HCT116 (cell line): ENCODE data around the gene ARHGAP10. TPM values are rescaled to one million over a fixed set of nuclear protein-coding genes. Genes with fewer than 3 reads are reported as not detected.

ENCODE experiments used
- ATAC-seq: fragments of 200-7000 bp; cut with Tn5 transposase; 2 replicates; pipeline ENCODE4 v1.9.1; 2020; ENCODE audit warnings: mild to moderate bottlenecking, moderate library complexity
- BruUV-seq: library from RNA; stranded (reverse); fragments of 400-500 nt; replicated peaks from 2 replicates; lab custom pipeline; 2021; lab: Mats Ljungman, UMichigan
- CTCF ChIA-PET: fragments of 300-600 bp; sonication (Branson Sonifier 250); formaldehyde crosslinking; loops from one replicate; lab custom pipeline; 2021; ENCODE audit warnings: antibody characterized with exemption; lab: Charles Lee
- POLR2A ChIA-PET: fragments of 300-600, 350-600 bp; sonication (Branson Sonifier 250); formaldehyde crosslinking; loops from one replicate; lab custom pipeline; 2021; ENCODE audit warnings: antibody characterized with exemption; lab: Charles Lee
- RAD21 ChIA-PET, 2 experiments: fragments of 300-600 bp; sonication (Branson Sonifier 250); formaldehyde crosslinking; loops; one replicate each; lab custom pipeline; 2023; ENCODE audit warnings: low total read pairs in 2 of 2; ENCODE audit not compliant: uncharacterized antibody in 2 of 2, unreplicated experiment in 2 of 2, low non-redundant PET in 1 of 2; lab: Charles Lee
- DNase-seq: peaks from one replicate; pipeline ENCODE4 v3.0.0-alpha.2; 2010; ENCODE audit warnings: low read depth, low spot score
- H2AFZ ChIP-seq: fragments of 200-600 bp; shearing (Covaris generic), sonication (generic); 2 replicates; pipeline ENCODE4 v1.6.1; 2017; ENCODE audit warnings: low read depth, mixed run types, mixed read lengths, antibody characterized with exemption, low read length; ENCODE audit not compliant: poor library complexity, severe bottlenecking
- H3K27ac ChIP-seq: 2 replicates; pipeline ENCODE4 v1.5.1; 2012; ENCODE audit warnings: low read depth, low read length
- H3K27me3 ChIP-seq: fragments of 200-600 bp; sonication (generic); 2 replicates; pipeline ENCODE4 v1.6.1; 2016; ENCODE audit warnings: mixed run types, low read length, mixed read lengths; ENCODE audit not compliant: insufficient read depth
- H3K36me3 ChIP-seq, 2 experiments: fragments of 200-500 bp in 1 of 2; fragments of 200-600 bp in 1 of 2; sonication (Bioruptor generic) in 1 of 2; sonication (generic) in 1 of 2; 2 replicates each; pipeline versions ENCODE4 v1.5.1 to v1.6.1; 2014 to 2016; ENCODE audit warnings: low read length in 2 of 2, inconsistent platforms in 1 of 2, mixed read lengths in 1 of 2, mixed run types in 1 of 2; ENCODE audit not compliant: insufficient read depth in 2 of 2, control insufficient read depth in 1 of 2
- H3K4me1 ChIP-seq, 2 experiments: fragments of 200-600 bp in 1 of 2; sonication (generic) in 1 of 2; 2 replicates each; pipeline versions ENCODE4 v1.5.1 to v1.6.1; 2012 to 2017; ENCODE audit warnings: low read length in 2 of 2, inconsistent platforms in 1 of 2, mild to moderate bottlenecking in 1 of 2, mixed read lengths in 1 of 2, mixed run types in 1 of 2, moderate library complexity in 1 of 2; ENCODE audit not compliant: insufficient read depth in 2 of 2, control insufficient read depth in 1 of 2
- H3K4me2 ChIP-seq: fragments of 200-600 bp; sonication (generic); 2 replicates; pipeline ENCODE4 v1.6.1; 2017; ENCODE audit warnings: mixed run types, low read length, mixed read lengths
- H3K4me3 ChIP-seq, 2 experiments: fragments of 200-600 bp in 1 of 2; sonication (generic) in 1 of 2; replicated peaks in 1 of 2; 2 replicates each; pipeline ENCODE4 v1.5.1; 2011 to 2016; ENCODE audit warnings: low read length in 2 of 2, control low read depth in 1 of 2, low read depth in 1 of 2, mild to moderate bottlenecking in 1 of 2, mixed read lengths in 1 of 2, mixed run types in 1 of 2
- H3K79me2 ChIP-seq: fragments of 200-600 bp; sonication (generic); 2 replicates; pipeline ENCODE4 v1.6.1; 2017; ENCODE audit warnings: mild to moderate bottlenecking, mixed run types, low read length, moderate library complexity, mixed read lengths; ENCODE audit not compliant: insufficient read depth
- H3K9ac ChIP-seq: fragments of 200-600 bp; sonication (generic); 2 replicates; pipeline ENCODE4 v1.6.1; 2016; ENCODE audit warnings: low read length, mixed read lengths
- H3K9me2 ChIP-seq: fragments of 200-600 bp; sonication (generic), shearing (Covaris generic); 2 replicates; pipeline ENCODE4 v1.6.1; 2017; ENCODE audit warnings: mixed run types, mild to moderate bottlenecking, moderate library complexity; ENCODE audit not compliant: insufficient read depth
- H3K9me3 ChIP-seq, 2 experiments: fragments of 200-500 bp in 1 of 2; fragments of 200-600 bp in 1 of 2; sonication (Bioruptor generic) in 1 of 2; sonication (generic) in 1 of 2; 2 replicates each; pipeline ENCODE4 v1.6.1; 2014 to 2017; ENCODE audit warnings: low read length in 2 of 2, mixed read lengths in 2 of 2, inconsistent platforms in 1 of 2, low read depth in 1 of 2, mild to moderate bottlenecking in 1 of 2, mixed run types in 1 of 2, moderate library complexity in 1 of 2; ENCODE audit not compliant: control insufficient read depth in 1 of 2, insufficient read depth in 1 of 2
- H4K20me1 ChIP-seq: fragments of 200-600 bp; sonication (generic), shearing (Covaris generic); 2 replicates; pipeline ENCODE4 v1.6.1; 2017; ENCODE audit warnings: mixed run types, mild to moderate bottlenecking, moderate library complexity; ENCODE audit not compliant: insufficient read depth
- ELF1 ChIP-seq: IDR thresholded peaks from 2 replicates; pipeline ENCODE4 v1.6.1; 2012; ENCODE audit warnings: low read depth, borderline replicate concordance
- EZH2 ChIP-seq: fragments of 200-600 bp; sonication (generic); IDR thresholded peaks from 2 replicates; pipeline ENCODE4 v1.6.1; 2017; ENCODE audit warnings: antibody characterized with exemption, mixed run types
- EZH2phosphoT487 ChIP-seq: fragments of 200-600 bp; IDR thresholded peaks from 2 replicates; pipeline ENCODE4 v1.6.1; 2018; ENCODE audit warnings: antibody characterized with exemption, borderline replicate concordance
- FOSL1 ChIP-seq: IDR thresholded peaks from 2 replicates; pipeline ENCODE4 v1.6.1; 2012; ENCODE audit warnings: low read depth
- POLR2A ChIP-seq: IDR thresholded peaks from 2 replicates; pipeline ENCODE4 v1.7.0; 2011; ENCODE audit warnings: borderline replicate concordance; ENCODE audit not compliant: insufficient read depth, insufficient read length; ENCODE audit errors: extremely low read depth
- POLR2AphosphoS5 ChIP-seq: IDR thresholded peaks from 2 replicates; pipeline ENCODE4 v1.6.1; 2011; ENCODE audit warnings: mild to moderate bottlenecking, low read depth, low read length, moderate library complexity
- RAD21 ChIP-seq: IDR thresholded peaks from 2 replicates; pipeline ENCODE4 v1.6.1; 2012; ENCODE audit warnings: low read depth, mild to moderate bottlenecking
- SIN3A ChIP-seq: IDR thresholded peaks from 2 replicates; pipeline ENCODE4 v1.6.1; 2012; ENCODE audit warnings: low read depth
- SP1 ChIP-seq: IDR thresholded peaks from 2 replicates; pipeline ENCODE4 v1.6.1; 2012; ENCODE audit warnings: low read depth
- TCF7L2 ChIP-seq: IDR thresholded peaks from 2 replicates; pipeline ENCODE4 v1.7.0; 2011; ENCODE audit warnings: borderline replicate concordance, inconsistent platforms; ENCODE audit not compliant: insufficient read depth, insufficient read length; ENCODE audit errors: extremely low read depth
- YY1 ChIP-seq: IDR thresholded peaks from 2 replicates; pipeline ENCODE4 v1.6.1; 2011; ENCODE audit warnings: low read length, low read depth, moderate library complexity, mild to moderate bottlenecking; ENCODE audit not compliant: insufficient replicate concordance; ENCODE audit errors: extremely low read depth
- ZFX ChIP-seq: fragments of 450-650 bp; IDR thresholded peaks from 2 replicates; pipeline ENCODE4 v1.6.1; 2017
- ZNF274 ChIP-seq: fragments of 200-500 bp; sonication (Bioruptor generic); IDR thresholded peaks from 2 replicates; pipeline ENCODE4 v1.6.1; 2014; ENCODE audit warnings: mild to moderate bottlenecking, low read depth, low read length, inconsistent platforms
- intact Hi-C: fragments of 100-400 bp; cut with micrococcal nuclease; formaldehyde crosslinking; loops from 2 replicates; pipeline ENCODE4 v1.10.0; 2022
- total RNA-seq: library from RNA; stranded (reverse); gene quantifications from one replicate; pipeline ENCODE4 v1.2.1, GENCODE V29; 2021; ENCODE audit not compliant: unreplicated experiment
- TF ChIP-seq, protein P1 (sequence below), 3 experiments: fragments of 200-600 bp in 1 of 3; sonication (generic) in 1 of 3; IDR thresholded peaks in 2 of 3; conservative IDR thresholded peaks in 1 of 3; 2 replicates each; pipeline ENCODE4 v1.5.1; 2012 to 2017; ENCODE audit warnings: low read depth in 2 of 3, low read length in 2 of 3, antibody characterized with exemption in 1 of 3, borderline replicate concordance in 1 of 3, control low read depth in 1 of 3, mild to moderate bottlenecking in 1 of 3, mixed read lengths in 1 of 3, mixed run types in 1 of 3, moderate library complexity in 1 of 3; ENCODE audit not compliant: insufficient read depth in 1 of 3
- TF ChIP-seq, protein P2 (sequence below): IDR thresholded peaks from 2 replicates; pipeline ENCODE4 v1.6.1; 2011; ENCODE audit warnings: mild to moderate bottlenecking, low read length, moderate library complexity; ENCODE audit not compliant: insufficient replicate concordance; ENCODE audit errors: extremely low read depth
- TF ChIP-seq, protein P3 (sequence below): IDR thresholded peaks from 2 replicates; pipeline ENCODE4 v1.6.1; 2012
- TF ChIP-seq, protein P4 (sequence below): IDR thresholded peaks from 2 replicates; pipeline ENCODE4 v1.6.1; 2012

Gene ARHGAP10
- total RNA-seq, 1 experiment from 2014 or later: 24.7 TPM

DNA sequence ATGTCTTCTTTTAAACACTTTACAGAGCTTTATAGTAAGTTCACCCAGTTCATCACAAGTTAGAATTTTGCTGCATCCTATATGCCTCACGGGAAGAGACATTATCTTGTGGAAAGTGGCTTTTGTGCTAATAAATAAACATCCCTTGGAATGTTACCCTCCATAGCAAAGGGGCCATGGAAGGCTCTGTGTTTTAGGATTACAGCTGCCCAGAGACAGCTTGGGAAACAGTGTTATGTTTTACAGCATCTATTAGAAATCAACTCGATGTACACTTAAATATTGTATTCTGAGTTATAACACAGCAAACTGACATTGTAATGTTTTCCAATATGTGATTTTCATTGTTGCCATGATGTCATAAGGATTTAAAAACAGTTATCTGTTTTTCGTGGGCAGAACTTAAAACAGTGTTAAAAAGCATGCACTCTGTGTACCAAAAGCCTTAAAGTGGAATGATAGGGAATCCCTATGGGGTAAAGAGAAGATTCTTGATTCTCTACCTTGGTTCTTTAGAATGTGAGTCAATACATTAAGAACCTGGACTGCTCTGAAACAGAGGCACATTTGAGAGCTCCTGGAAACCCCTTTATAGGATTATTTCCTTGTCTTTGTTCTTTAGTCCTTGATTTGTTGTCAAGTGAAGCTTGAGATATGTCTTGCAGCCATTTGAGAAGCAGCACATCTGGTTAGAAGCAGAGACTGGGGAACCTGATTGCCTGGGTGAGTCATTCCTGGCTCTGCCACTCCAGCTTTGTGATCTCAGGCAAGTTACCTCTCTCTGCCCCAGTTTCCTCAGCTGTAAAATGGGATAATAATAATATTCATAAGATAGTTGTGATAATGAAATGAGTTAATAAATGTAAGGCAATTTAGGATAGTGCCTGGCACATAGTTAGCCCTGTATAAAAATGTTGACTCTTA, 41.6 kb downstream of the ARHGAP10 start:
- no peak for DNase-seq
- intact Hi-C loops: no loop called here
- H3K9me2 ChIP-seq: no peaks in the 10 kb centered on the region
- no peak for ATAC-seq
- no peak overlapping the region for H3K9ac ChIP-seq
- H2AFZ ChIP-seq: no peak overlapping the region
- H3K4me2 ChIP-seq: peak overlapping the region; percentile 42; the same call in 1 of the 2 replicates
- ChIA-PET CTCF (no interaction called here), RAD21 (no interaction called here), POLR2A (no interaction called here)
- H3K9me3 ChIP-seq: no peaks in the 10 kb centered on the region
- no peak overlapping the region for H3K27ac ChIP-seq
- BruUV-seq: no TSS peak
- H3K36me3 ChIP-seq: no peaks in the 10 kb centered on the region
- no peaks in the 10 kb centered on the region for H3K27me3 ChIP-seq
- peaks cover 28 to 68% of the 10 kb centered on the region in 2 experiments for H3K4me1 ChIP-seq
- no peak overlapping the region for H3K4me3 ChIP-seq
- peaks cover 54% of the 10 kb centered on the region for H3K79me2 ChIP-seq
- H4K20me1 ChIP-seq: peaks cover 12% of the 10 kb centered on the region; the same call in 1 of the 2 replicates
- TF ChIP-seq, protein P1, sequence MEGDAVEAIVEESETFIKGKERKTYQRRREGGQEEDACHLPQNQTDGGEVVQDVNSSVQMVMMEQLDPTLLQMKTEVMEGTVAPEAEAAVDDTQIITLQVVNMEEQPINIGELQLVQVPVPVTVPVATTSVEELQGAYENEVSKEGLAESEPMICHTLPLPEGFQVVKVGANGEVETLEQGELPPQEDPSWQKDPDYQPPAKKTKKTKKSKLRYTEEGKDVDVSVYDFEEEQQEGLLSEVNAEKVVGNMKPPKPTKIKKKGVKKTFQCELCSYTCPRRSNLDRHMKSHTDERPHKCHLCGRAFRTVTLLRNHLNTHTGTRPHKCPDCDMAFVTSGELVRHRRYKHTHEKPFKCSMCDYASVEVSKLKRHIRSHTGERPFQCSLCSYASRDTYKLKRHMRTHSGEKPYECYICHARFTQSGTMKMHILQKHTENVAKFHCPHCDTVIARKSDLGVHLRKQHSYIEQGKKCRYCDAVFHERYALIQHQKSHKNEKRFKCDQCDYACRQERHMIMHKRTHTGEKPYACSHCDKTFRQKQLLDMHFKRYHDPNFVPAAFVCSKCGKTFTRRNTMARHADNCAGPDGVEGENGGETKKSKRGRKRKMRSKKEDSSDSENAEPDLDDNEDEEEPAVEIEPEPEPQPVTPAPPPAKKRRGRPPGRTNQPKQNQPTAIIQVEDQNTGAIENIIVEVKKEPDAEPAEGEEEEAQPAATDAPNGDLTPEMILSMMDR (IDR thresholded peaks at IDR 0.05 in 2 of 3, conservative IDR thresholded peaks at IDR 0.05 in 1 of 3; ENCODE audit: borderline replicate concordance in 1 of 3, insufficient read depth in 1 of 3, low read depth in 2 of 3, low read length in 2 of 3): no peak
- peak; percentile 32; the same call in 1 of the 2 replicates for TF ChIP-seq SP1
- no peak for TF ChIP-seq ZNF274
- TF ChIP-seq YY1: no peak
- TF ChIP-seq ZFX: no peak
- TF ChIP-seq SIN3A: 0 out of 2 replicates have a peak, but pooled peaks have one; percentile 19
- no peak for TF ChIP-seq EZH2phosphoT487
- no peak for TF ChIP-seq TCF7L2
- no peak for TF ChIP-seq RAD21
- TF ChIP-seq ELF1: no peak
- TF ChIP-seq EZH2: no peak
- peak; percentile 45 for TF ChIP-seq FOSL1
- no peak for TF ChIP-seq POLR2A
- TF ChIP-seq, protein P2, sequence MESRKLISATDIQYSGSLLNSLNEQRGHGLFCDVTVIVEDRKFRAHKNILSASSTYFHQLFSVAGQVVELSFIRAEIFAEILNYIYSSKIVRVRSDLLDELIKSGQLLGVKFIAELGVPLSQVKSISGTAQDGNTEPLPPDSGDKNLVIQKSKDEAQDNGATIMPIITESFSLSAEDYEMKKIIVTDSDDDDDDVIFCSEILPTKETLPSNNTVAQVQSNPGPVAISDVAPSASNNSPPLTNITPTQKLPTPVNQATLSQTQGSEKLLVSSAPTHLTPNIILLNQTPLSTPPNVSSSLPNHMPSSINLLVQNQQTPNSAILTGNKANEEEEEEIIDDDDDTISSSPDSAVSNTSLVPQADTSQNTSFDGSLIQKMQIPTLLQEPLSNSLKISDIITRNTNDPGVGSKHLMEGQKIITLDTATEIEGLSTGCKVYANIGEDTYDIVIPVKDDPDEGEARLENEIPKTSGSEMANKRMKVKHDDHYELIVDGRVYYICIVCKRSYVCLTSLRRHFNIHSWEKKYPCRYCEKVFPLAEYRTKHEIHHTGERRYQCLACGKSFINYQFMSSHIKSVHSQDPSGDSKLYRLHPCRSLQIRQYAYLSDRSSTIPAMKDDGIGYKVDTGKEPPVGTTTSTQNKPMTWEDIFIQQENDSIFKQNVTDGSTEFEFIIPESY: no peak
- TF ChIP-seq, protein P3, sequence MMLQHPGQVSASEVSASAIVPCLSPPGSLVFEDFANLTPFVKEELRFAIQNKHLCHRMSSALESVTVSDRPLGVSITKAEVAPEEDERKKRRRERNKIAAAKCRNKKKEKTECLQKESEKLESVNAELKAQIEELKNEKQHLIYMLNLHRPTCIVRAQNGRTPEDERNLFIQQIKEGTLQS: no peak
- no peak for TF ChIP-seq POLR2AphosphoS5
- TF ChIP-seq, protein P4, sequence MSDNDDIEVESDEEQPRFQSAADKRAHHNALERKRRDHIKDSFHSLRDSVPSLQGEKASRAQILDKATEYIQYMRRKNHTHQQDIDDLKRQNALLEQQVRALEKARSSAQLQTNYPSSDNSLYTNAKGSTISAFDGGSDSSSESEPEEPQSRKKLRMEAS: peak; percentile 40; the same call in 1 of the 2 replicates
